HL-60/S4 (cell line): ENCODE measurements around the gene SCN5A.

Experiments used
- in situ Hi-C: fragments of 300-500 bp; cut with MboI; formaldehyde crosslinking; loops from 2 replicates; pipeline ENCODE4 v1.14.3; 2022; ENCODE audit warnings: low sequenced_read_pairs

Gene SCN5A

GRCh38 chr3:38563070-38563885 is 86.2 kb downstream of the SCN5A start:
- in situ Hi-C loops, result no loop called here

GRCh38 chr3:38562467-38562925 is 87.0 kb downstream of the SCN5A start:
- in situ Hi-C loops, result no loop called here

GRCh38 chr3:38561746-38562466 is 87.6 kb downstream of the SCN5A start:
- in situ Hi-C loops, result no loop called here

GRCh38 chr3:38560996-38561717 is 88.3 kb downstream of the SCN5A start:
- in situ Hi-C loops, result no loop called here

- in situ Hi-C loops, result no loop called here
Observed at GRCh38 chr3:38560284-38560683, 89.2 kb downstream of the SCN5A start.

GRCh38 chr3:38558864-38559263 is 90.6 kb downstream of the SCN5A start:
- in situ Hi-C loops, result no loop called here

- in situ Hi-C loops, result no loop called here
Observed at GRCh38 chr3:38556640-38557358, 92.7 kb downstream of the SCN5A start.

- in situ Hi-C loops, result no loop called here
Observed at GRCh38 chr3:38555926-38556325, 93.6 kb downstream of the SCN5A start.

- in situ Hi-C loops, result no loop called here
Observed at GRCh38 chr3:38555149-38555840, 94.2 kb downstream of the SCN5A start.

- in situ Hi-C loops, result no loop called here
Observed at GRCh38 chr3:38554127-38554827, 95.2 kb downstream of the SCN5A start.

- in situ Hi-C loops, result no loop called here
Observed at GRCh38 chr3:38553071-38553470, 96.4 kb downstream of the SCN5A start.

GRCh38 chr3:38552364-38552763 is 97.1 kb downstream of the SCN5A start:
- in situ Hi-C loops, result no loop called here

- in situ Hi-C loops, result no loop called here
Observed at GRCh38 chr3:38551026-38551832, 98.3 kb downstream of the SCN5A start.

GRCh38 chr3:38549957-38550840 is 99.3 kb downstream of the SCN5A start:
- in situ Hi-C loops, result no loop called here

- in situ Hi-C loops, result no loop called here
Observed at GRCh38 chr3:38549486-38549885, 100.0 kb downstream of the SCN5A start.

- in situ Hi-C loops, result no loop called here
Observed at GRCh38 chr3:38549082-38549481, 100.4 kb downstream of the SCN5A start.

- in situ Hi-C loops, result no loop called here
Observed at GRCh38 chr3:38548154-38548931, 101.1 kb downstream of the SCN5A start.
